ENCODE data around the gene UNC93B1. TPM values are rescaled to one million over a fixed set of nuclear protein-coding genes. Genes with fewer than 3 reads are reported as not detected.

UNC93B1 gene
- total and polyA plus RNA-seq, 2 of the 13 experiments (the other 11 are each of a cell fraction or from before 2014, with no cell fraction given), result 8.8 to 18.9 TPM

DNA sequence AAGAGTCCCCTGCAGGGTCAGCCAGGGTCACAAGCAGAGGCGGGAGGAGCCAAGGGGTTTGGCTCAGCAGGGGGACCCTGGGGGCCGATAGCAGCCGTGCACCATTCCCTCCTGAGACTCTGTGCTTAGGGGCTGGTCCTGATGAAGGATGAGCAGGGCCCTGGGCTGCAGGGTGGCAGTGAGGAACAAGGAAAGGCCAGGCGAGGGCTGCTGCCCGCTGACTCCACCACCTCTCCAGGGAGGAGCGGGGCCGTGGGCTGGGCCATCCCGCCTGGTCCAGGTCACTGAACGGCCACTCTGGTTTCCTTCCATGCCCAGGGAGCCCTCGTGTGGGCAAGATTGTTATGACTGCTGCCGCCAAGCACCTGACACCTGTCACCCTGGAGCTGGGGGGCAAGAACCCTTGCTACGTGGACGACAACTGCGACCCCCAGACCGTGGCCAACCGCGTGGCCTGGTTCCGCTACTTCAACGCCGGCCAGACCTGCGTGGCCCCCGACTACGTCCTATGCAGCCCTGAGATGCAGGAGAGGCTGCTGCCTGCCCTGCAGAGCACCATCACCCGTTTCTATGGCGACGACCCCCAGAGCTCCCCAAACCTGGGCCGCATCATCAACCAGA, 17.4 kb upstream of the UNC93B1 start (continued):
- TF ChIP-seq, protein P1, sequence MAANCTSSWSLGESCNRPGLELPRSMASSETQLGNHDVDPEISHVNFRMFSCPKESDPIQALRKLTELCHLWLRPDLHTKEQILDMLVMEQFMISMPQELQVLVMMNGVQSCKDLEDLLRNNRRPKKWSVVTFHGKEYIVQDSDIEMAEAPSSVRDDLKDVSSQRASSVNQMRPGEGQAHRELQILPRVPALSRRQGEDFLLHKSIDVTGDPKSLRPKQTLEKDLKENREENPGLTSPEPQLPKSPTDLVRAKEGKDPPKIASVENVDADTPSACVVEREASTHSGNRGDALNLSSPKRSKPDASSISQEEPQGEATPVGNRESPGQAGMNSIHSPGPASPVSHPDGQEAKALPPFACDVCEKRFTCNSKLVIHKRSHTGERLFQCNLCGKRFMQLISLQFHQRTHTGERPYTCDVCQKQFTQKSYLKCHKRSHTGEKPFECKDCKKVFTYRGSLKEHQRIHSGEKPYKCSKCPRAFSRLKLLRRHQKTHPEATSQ (CRISPR knock-in tag; IDR thresholded peaks at IDR 0.05; ENCODE audit: borderline replicate concordance), result no peak
- TF ChIP-seq XBP1 (CRISPR knock-in tag; IDR thresholded peaks at IDR 0.05), result no peak
- TF ChIP-seq, protein P2, sequence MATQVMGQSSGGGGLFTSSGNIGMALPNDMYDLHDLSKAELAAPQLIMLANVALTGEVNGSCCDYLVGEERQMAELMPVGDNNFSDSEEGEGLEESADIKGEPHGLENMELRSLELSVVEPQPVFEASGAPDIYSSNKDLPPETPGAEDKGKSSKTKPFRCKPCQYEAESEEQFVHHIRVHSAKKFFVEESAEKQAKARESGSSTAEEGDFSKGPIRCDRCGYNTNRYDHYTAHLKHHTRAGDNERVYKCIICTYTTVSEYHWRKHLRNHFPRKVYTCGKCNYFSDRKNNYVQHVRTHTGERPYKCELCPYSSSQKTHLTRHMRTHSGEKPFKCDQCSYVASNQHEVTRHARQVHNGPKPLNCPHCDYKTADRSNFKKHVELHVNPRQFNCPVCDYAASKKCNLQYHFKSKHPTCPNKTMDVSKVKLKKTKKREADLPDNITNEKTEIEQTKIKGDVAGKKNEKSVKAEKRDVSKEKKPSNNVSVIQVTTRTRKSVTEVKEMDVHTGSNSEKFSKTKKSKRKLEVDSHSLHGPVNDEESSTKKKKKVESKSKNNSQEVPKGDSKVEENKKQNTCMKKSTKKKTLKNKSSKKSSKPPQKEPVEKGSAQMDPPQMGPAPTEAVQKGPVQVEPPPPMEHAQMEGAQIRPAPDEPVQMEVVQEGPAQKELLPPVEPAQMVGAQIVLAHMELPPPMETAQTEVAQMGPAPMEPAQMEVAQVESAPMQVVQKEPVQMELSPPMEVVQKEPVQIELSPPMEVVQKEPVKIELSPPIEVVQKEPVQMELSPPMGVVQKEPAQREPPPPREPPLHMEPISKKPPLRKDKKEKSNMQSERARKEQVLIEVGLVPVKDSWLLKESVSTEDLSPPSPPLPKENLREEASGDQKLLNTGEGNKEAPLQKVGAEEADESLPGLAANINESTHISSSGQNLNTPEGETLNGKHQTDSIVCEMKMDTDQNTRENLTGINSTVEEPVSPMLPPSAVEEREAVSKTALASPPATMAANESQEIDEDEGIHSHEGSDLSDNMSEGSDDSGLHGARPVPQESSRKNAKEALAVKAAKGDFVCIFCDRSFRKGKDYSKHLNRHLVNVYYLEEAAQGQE (IDR thresholded peaks at IDR 0.05; ENCODE audit: borderline replicate concordance in 1 of 2, low read depth in 1 of 2, low read length in 2 of 2), result no peak
- TF ChIP-seq, protein P3, sequence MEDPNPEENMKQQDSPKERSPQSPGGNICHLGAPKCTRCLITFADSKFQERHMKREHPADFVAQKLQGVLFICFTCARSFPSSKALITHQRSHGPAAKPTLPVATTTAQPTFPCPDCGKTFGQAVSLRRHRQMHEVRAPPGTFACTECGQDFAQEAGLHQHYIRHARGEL (CRISPR knock-in tag; IDR thresholded peaks at IDR 0.05), result 0 out of 2 replicates have a peak, but pooled peaks have one; percentile 47
- no peak for TF ChIP-seq ZNF572 (CRISPR knock-in tag; IDR thresholded peaks at IDR 0.05)
- TF ChIP-seq, protein P4, sequence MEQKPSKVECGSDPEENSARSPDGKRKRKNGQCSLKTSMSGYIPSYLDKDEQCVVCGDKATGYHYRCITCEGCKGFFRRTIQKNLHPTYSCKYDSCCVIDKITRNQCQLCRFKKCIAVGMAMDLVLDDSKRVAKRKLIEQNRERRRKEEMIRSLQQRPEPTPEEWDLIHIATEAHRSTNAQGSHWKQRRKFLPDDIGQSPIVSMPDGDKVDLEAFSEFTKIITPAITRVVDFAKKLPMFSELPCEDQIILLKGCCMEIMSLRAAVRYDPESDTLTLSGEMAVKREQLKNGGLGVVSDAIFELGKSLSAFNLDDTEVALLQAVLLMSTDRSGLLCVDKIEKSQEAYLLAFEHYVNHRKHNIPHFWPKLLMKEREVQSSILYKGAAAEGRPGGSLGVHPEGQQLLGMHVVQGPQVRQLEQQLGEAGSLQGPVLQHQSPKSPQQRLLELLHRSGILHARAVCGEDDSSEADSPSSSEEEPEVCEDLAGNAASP (CRISPR knock-in tag; IDR thresholded peaks at IDR 0.05; ENCODE audit: borderline replicate concordance), result no peak
- TF ChIP-seq ZC3H13 (CRISPR knock-in tag; IDR thresholded peaks at IDR 0.05), result no peak
- no peak for TF ChIP-seq MIER3 (CRISPR knock-in tag; IDR thresholded peaks at IDR 0.05; ENCODE audit: borderline replicate concordance)
- TF ChIP-seq ZNF775 (CRISPR knock-in tag; IDR thresholded peaks at IDR 0.05; ENCODE audit: borderline replicate concordance), result no peak
- TF ChIP-seq, protein P5, sequence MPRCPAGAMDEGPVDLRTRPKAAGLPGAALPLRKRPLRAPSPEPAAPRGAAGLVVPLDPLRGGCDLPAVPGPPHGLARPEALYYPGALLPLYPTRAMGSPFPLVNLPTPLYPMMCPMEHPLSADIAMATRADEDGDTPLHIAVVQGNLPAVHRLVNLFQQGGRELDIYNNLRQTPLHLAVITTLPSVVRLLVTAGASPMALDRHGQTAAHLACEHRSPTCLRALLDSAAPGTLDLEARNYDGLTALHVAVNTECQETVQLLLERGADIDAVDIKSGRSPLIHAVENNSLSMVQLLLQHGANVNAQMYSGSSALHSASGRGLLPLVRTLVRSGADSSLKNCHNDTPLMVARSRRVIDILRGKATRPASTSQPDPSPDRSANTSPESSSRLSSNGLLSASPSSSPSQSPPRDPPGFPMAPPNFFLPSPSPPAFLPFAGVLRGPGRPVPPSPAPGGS (CRISPR knock-in tag; IDR thresholded peaks at IDR 0.05), result no peak
- TF ChIP-seq POLR2G (IDR thresholded peaks at IDR 0.05; ENCODE audit: low read depth, low read length), result no peak; the same call in 1 of the 2 replicates
- TF ChIP-seq ZNF570 (CRISPR knock-in tag; IDR thresholded peaks at IDR 0.05; ENCODE audit: borderline replicate concordance), result no peak
- no peak for TF ChIP-seq SATB2 (CRISPR knock-in tag; IDR thresholded peaks at IDR 0.05)
- TF ChIP-seq MYC (CRISPR knock-in tag; IDR thresholded peaks at IDR 0.05; ENCODE audit: borderline replicate concordance), result 0 out of 2 replicates have a peak, but pooled peaks have one; percentile 5
- no peak for TF ChIP-seq SUZ12 (IDR thresholded peaks at IDR 0.05; ENCODE audit: low read depth, low read length)
- no peak for TF ChIP-seq NFIB (CRISPR knock-in tag; IDR thresholded peaks at IDR 0.05; ENCODE audit: borderline replicate concordance)
- TF ChIP-seq, protein P6, sequence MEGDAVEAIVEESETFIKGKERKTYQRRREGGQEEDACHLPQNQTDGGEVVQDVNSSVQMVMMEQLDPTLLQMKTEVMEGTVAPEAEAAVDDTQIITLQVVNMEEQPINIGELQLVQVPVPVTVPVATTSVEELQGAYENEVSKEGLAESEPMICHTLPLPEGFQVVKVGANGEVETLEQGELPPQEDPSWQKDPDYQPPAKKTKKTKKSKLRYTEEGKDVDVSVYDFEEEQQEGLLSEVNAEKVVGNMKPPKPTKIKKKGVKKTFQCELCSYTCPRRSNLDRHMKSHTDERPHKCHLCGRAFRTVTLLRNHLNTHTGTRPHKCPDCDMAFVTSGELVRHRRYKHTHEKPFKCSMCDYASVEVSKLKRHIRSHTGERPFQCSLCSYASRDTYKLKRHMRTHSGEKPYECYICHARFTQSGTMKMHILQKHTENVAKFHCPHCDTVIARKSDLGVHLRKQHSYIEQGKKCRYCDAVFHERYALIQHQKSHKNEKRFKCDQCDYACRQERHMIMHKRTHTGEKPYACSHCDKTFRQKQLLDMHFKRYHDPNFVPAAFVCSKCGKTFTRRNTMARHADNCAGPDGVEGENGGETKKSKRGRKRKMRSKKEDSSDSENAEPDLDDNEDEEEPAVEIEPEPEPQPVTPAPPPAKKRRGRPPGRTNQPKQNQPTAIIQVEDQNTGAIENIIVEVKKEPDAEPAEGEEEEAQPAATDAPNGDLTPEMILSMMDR (CRISPR knock-in tag; IDR thresholded peaks at IDR 0.05), result peak; percentile 83
